HG03045 (cell line): ENCODE results near the gene STAP2.
A peak's percentile ranks its signal among the peaks of the same experiment; 100 is the strongest.

ENCODE experiments used
- ATAC-seq: cut with Tn5 transposase; IDR thresholded peaks from one replicate; pipeline ENCODE4 v1.9.1; 2021; ENCODE audit warnings: mild to moderate bottlenecking, moderate library complexity; ENCODE audit not compliant: unreplicated experiment

Gene STAP2

DNA sequence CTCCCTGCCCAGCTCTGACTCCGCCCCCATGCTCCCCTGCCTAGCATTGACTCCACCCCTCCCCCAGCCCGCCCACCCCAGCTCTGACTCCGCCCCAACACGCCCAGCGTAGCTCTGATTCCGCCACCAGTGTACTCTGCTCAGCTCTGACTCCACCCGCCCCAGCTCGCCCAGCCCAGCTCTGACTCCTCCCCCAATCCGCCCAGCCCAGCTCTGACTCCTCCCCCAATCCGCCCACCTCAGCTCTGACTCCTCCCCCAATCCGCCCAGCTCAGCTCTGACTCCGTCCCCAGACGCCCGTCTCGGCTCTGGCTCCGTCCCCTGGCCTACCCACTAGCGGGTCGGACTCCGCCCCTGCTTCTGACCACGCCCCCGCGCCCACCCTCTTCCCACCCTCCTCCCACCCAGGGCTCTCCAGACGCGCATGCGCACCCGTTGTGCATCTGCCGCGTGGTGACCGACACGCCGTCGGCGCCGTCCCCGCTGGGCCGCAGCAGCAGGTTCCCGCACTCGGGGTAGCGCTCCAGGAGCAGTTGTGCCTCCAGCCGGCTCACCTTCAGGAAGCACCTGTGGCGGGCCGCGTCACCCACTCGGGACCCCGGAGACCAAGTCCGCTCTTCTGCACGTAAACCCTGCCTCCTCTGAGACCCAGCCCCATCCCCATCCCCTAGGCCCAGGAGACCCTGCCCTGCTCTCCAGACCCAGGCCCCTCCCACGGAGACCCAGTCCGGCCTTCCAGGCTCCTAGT is 10.2 kb downstream of the STAP2 start:
- peak; percentile 73 for ATAC-seq

- no peak for ATAC-seq
Observed at GRCh38 chr19:4327877-4328242, 10.8 kb downstream of the STAP2 start.

- no peak for ATAC-seq
Observed at GRCh38 chr19:4327252-4327876, 11.3 kb downstream of the STAP2 start.

DNA sequence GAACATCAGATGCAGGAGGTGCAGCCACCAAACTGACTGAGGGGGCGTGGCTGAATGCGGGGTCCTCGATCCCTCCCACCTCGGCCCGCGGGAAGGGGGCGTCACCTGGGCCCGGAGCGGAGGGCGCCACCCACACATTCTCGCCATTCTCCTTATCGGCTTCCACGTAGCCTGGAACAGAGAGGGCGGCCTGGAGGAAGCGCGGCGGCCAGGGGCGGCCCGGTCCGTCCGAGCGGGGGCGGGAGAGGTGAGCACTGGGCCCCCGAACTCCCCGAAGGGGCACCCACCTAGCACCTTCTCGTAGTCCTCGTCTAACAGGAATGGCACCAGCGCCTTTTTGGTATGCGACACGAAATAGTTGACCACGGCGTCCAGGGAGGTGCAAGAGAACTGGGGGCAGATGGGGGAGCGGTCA is 11.8 kb downstream of the STAP2 start:
- no peak for ATAC-seq

DNA sequence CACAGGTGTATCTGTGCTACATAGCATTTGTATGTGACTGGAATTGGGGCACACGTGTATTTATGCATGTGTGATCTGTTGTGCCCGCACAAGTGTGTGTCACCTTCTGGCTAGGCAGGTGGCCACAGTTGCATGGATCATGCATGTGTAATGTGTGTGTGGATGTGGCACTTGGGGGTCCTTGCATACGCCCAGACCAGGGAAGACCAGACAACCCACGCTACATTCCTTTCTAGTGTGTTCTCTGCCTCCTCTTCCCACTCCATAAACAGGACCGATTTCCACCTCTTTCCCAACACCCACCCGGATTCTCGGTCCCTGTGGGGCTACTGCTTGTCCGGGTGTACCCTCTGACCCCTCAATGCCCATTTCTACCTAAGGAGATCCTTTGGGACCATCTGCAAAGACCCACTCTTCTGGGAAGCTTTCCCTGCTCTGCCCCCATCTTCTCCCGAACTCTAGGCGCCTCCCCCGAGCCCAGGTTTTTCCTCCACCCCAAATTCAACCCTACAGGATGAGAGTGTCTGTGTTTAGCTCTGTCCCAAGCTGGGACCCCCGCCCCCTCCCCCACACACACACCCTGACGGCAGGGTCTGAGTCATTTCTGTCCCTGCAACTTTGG is 12.3 kb downstream of the STAP2 start:
- ATAC-seq = no peak

DNA sequence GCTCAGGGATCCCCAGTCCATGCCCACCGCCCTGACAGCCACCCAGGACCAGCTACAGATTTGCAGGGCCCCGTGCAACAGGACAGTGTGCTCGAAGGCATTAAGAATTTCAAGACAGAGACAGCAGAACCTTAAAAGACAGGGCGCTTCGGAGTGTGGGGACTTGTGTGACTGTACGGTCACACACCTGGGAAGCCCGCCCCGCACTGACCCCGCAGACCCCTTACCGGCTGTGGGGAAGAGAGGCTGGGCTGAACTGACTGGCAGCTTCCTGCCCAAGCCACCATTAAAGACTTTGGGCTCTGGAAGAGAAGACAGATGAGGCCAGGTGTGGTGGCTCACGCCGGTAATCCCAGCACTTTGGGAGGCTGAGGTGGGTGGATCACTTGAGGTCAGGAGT is 14.4 kb downstream of the STAP2 start:
- no peak for ATAC-seq

GRCh38 chr19:4323692-4324091 is 14.9 kb downstream of the STAP2 start:
- no peak for ATAC-seq

GRCh38 chr19:4322942-4323665 is 15.5 kb downstream of the STAP2 start:
- ATAC-seq = no peak

- ATAC-seq = no peak
Observed at GRCh38 chr19:4320419-4320818, 18.2 kb downstream of the STAP2 start.

DNA sequence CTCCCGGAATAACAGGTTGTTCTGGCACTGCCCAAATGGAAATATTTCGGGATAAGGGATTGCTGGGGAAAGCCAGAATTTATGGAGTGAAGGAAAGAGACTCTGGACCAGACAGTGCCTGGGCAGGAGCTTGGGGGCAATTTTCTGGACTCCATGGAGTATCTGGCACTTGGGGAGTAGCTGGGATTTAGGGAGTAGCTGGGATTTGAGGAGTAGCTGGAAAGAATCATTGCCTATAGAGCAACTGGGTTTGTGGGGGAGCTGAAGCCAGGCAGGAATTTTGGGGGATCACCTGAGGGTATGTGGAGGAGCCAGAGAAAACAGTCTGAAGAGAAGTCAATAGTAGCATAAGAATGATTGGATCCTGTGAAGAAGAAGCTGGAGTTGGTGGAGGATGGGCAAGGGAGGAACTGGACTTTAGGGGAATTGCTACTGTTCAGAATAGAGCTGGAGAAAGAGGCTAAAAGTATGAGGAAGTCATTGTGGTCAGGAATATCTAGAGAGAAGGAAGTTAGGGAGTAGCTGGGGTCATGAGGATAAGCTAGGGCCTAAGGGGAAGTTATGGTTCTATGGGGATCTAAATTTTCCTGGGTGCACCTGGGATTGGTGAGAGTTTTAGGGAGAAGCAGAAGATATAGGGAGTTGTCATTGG is 19.4 kb downstream of the STAP2 start:
- no peak for ATAC-seq

DNA sequence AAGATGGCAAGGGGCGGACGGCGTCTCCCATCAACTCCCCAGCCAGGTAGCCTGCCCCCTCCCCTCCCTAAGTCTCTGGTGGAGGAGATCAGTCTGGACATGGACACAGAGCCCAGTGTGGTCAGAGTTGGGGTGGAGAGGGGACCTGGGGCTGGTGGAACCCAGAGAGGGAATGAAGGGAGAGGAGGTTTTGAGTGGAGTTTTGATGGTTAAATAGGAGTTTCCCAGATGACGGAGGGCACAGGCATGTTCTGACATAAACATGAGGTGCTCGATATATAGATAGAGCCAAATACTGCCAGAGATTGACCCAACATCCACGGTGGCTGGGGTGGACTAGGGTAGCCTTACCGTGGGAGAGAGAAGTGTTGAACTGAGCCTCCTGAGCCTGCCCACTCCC is 20.2 kb downstream of the STAP2 start:
- ATAC-seq = no peak

DNA sequence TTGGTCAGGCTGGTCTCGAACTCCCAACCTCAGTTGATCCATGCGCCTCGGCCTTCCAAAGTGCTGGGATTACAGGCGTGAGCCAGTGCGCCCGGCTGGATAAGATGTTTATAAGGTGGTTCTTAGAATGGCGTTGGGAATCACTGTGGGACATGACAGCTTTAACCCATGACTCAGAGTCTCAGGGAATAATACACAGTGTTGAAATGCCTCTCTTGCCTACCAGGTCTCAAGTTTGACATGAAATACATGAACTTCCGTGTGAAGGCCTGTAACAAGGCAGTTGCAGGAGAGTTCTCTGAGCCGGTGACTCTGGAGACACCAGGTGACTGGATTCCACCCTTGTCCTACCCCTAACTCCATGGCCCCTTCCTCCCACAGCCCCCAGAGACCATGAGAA is 21.7 kb downstream of the STAP2 start:
- ATAC-seq = no peak

DNA sequence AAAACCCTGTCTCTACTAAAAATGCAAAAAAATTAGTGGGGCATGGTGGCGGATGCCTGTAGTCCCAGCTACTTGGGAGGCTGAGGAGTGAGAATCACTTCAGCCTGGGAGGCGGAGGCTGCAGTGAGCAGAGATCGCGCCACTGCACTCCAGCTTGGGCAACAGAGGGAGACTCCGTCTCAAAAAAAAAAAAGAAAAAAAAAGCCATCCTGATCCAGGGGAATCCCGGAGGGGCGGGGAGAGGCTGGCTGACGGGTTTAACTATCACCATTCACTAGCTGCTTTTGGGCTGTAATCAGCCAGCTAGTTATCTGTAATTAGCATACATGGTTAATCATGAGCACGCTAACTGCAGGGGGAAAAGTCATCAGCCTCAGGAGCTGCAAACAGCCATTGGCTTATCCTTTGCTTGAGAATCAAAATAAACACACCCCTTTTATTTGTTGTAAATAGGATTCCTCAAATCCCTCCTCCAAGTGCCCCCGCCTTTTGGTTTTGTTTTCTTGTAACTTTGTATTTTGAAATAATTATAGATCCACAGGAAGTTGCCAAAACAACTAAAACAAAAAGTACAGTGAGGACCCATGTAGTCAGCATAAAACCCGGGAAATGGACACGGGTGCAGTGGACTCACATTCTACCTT is 24.7 kb downstream of the STAP2 start:
- no peak for ATAC-seq

DNA sequence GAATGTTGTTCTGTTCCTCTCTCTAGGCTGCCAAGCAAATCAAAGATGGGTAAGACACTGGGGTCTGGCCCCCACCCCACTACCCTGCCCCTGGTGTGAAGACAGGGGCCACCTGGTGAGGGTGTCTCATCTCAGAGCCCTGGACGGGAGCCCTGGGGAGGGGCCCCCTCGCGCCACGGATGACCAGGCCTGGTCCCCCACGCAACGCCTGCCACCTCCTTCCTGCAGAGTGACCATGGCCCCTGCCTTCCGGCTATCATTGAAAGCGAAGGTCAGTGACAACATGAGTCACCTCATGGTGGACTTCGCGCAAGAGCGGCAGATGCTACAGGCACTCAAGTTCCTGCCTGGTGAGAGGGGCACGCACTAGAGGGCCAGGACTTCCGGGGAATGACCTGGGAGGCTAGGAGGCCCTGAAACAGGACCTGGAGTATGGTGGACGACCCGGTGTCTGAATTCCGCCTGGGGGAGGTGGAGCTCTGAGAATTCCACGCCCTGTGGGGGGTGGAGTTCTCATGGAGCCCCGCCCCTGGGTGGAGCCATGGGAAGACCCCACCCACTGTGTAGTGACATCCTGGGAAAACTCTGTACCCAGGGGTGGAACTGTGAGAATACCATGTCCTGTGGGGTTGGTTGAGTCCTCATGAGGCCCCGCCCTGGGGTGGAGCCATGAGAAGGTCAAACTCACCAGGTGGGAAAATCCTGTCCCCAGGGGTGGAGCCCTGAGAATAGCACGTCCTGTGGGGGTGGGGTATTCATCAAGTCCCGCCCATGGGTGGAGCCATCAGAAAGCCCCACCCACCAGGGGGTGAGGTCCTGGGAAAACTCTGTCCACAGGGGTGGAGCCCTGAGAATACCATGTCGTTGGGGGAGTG is 28.1 kb downstream of the STAP2 start:
- no peak for ATAC-seq

- no peak for ATAC-seq
Observed at GRCh38 chr19:4305659-4306058, 33.0 kb downstream of the STAP2 start.

- no peak for ATAC-seq
Observed at GRCh38 chr19:4305257-4305612, 33.4 kb downstream of the STAP2 start.

DNA sequence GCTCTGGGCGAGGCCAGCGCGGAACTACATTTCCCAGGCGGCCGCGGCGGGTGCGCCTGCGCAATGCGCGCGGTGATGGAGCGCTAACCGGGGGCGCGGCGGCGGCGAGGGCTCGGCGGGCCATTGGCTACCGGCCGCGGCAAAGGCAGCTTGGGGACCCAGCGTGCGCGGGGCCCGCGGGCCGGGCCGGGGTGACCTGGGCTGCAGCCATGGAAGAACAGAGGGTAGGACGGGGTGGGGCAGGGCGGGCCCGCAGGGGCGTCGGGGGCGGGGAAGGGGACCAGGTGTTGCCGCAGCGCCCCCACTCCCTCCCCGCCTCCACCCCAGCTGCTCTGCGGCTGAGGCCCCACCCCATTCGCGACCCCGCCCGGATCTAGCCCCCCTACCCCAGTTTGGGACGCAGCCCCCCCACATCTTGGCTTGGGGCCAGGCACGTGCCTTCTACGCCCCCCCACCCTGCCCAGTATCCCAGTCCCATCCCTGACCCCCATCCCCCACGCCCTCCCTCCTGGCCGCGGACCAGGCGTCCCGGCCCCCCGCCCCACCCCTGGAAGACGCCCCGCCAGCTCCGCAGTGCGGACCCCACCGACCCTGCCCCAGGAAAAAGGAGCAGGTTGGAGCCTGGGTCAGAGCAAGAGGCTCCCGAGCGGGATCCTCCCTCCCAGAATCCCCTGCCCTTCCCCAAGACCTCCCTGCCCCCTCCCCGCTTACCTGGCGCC is 33.9 kb downstream of the STAP2 start, which contains the start of gene FSD1:
Gene FSD1, plus strand, starts transcription at position 61 of the 719 bp plus-strand sequence. Its CDS starts 149 bp downstream, at position 210.
- ATAC-seq = no peak

- ATAC-seq = no peak
Observed at GRCh38 chr19:4303819-4304537, 34.6 kb downstream of the STAP2 start.
